ENCODE data around the gene CYP8B1.

GRCh38 chr3:42891042-42891441 is 15.4 kb upstream of the CYP8B1 start:
- no peak for TF ChIP-seq EZH2phosphoT487 (IDR thresholded peaks at IDR 0.05; ENCODE audit: borderline replicate concordance, low read length)
- TF ChIP-seq, protein P1, sequence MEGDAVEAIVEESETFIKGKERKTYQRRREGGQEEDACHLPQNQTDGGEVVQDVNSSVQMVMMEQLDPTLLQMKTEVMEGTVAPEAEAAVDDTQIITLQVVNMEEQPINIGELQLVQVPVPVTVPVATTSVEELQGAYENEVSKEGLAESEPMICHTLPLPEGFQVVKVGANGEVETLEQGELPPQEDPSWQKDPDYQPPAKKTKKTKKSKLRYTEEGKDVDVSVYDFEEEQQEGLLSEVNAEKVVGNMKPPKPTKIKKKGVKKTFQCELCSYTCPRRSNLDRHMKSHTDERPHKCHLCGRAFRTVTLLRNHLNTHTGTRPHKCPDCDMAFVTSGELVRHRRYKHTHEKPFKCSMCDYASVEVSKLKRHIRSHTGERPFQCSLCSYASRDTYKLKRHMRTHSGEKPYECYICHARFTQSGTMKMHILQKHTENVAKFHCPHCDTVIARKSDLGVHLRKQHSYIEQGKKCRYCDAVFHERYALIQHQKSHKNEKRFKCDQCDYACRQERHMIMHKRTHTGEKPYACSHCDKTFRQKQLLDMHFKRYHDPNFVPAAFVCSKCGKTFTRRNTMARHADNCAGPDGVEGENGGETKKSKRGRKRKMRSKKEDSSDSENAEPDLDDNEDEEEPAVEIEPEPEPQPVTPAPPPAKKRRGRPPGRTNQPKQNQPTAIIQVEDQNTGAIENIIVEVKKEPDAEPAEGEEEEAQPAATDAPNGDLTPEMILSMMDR (IDR thresholded peaks at IDR 0.05; ENCODE audit: low read depth, low read length, poor library complexity, severe bottlenecking) = no peak

All from DOHH2 (cell line).